HG03139 (cell line): ENCODE data around the gene ATRN.

ENCODE experiments used
- ATAC-seq: cut with Tn5 transposase; IDR thresholded peaks from one replicate; pipeline ENCODE4 v1.9.1; 2021; ENCODE audit not compliant: unreplicated experiment

ATRN gene

GRCh38 chr20:3673221-3674070, 202.6 kb downstream of the ATRN start:
- ATAC-seq, result no peak

- ATAC-seq, result no peak
These were observed 203.6 kb downstream of the ATRN start for GRCh38 chr20:3674447-3674846.

- no peak for ATAC-seq
These were observed 204.4 kb downstream of the ATRN start for GRCh38 chr20:3674995-3675900.

- ATAC-seq, result no peak
These were observed 206.9 kb downstream of the ATRN start for GRCh38 chr20:3677733-3678132.

GRCh38 chr20:3678198-3678597, 207.4 kb downstream of the ATRN start:
- no peak for ATAC-seq

- ATAC-seq, result no peak
These were observed 208.3 kb downstream of the ATRN start for GRCh38 chr20:3678856-3679720.

- no peak for ATAC-seq
These were observed 209.2 kb downstream of the ATRN start for GRCh38 chr20:3679749-3680700.

GRCh38 chr20:3680701-3681351, 210.0 kb downstream of the ATRN start:
- no peak for ATAC-seq

GRCh38 chr20:3681352-3681930, 210.6 kb downstream of the ATRN start:
- no peak for ATAC-seq

- ATAC-seq, result no peak
These were observed 211.3 kb downstream of the ATRN start, which contains the start of gene ADAM33 for GRCh38 chr20:3681931-3682781. Gene ADAM33, minus strand, starts transcription at chr20:3682010. Its CDS starts 6 bp downstream, at chr20:3682004.

- ATAC-seq, result no peak
These were observed 214.5 kb downstream of the ATRN start for GRCh38 chr20:3685341-3685740.

- no peak for ATAC-seq
These were observed 215.6 kb downstream of the ATRN start for GRCh38 chr20:3686421-3686820.

GRCh38 chr20:3686867-3687321, 216.1 kb downstream of the ATRN start:
- no peak for ATAC-seq

- no peak for ATAC-seq
These were observed 216.8 kb downstream of the ATRN start for GRCh38 chr20:3687655-3688054.

- ATAC-seq, result no peak
These were observed 219.2 kb downstream of the ATRN start for GRCh38 chr20:3689978-3690377.

- ATAC-seq, result no peak
These were observed 219.6 kb downstream of the ATRN start for GRCh38 chr20:3690413-3690812.

- no peak for ATAC-seq
These were observed 220.5 kb downstream of the ATRN start for GRCh38 chr20:3691306-3691705.

GRCh38 chr20:3691897-3692296, 221.1 kb downstream of the ATRN start:
- ATAC-seq, result no peak
